Chondrocyte (in vitro differentiated cells): ENCODE results near the gene BTBD19. TPM values are rescaled to one million over a fixed set of nuclear protein-coding genes. Genes with fewer than 3 reads are reported as not detected.

ENCODE experiments used
- DNase-seq: peaks from one replicate; pipeline ENCODE4 v3.0.0; 2021; ENCODE audit warnings: mixed read lengths, low spot score
- H3K27ac Mint-ChIP-seq: one replicate; pipeline ENCODE4 v1.8.0; 2021; ENCODE audit warnings: mild to moderate bottlenecking, moderate library complexity, mixed read lengths; ENCODE audit not compliant: unreplicated experiment
- H3K27me3 Mint-ChIP-seq: 2 replicates; pipeline ENCODE4 v1.8.0; 2021; ENCODE audit warnings: low read depth, mixed read lengths
- H3K36me3 Mint-ChIP-seq: 2 replicates; pipeline ENCODE4 v1.8.0; 2021; ENCODE audit warnings: low read depth, mixed read lengths
- H3K4me1 Mint-ChIP-seq: 2 replicates; pipeline ENCODE4 v1.8.0; 2021; ENCODE audit warnings: low read depth, mild to moderate bottlenecking, mixed read lengths
- H3K4me3 Mint-ChIP-seq: one replicate; pipeline ENCODE4 v1.8.0; 2021; ENCODE audit warnings: mild to moderate bottlenecking, moderate library complexity, mixed read lengths; ENCODE audit not compliant: unreplicated experiment
- H3K9me3 Mint-ChIP-seq: 2 replicates; pipeline ENCODE4 v1.8.0; 2021; ENCODE audit warnings: low read depth, mixed read lengths
- CTCF ChIP-seq: fragments of 200-600 bp; sonication (generic); IDR thresholded peaks from 2 replicates; pipeline ENCODE4 v1.5.0; 2021; ENCODE audit warnings: antibody characterized with exemption, mild to moderate bottlenecking, moderate library complexity
- total RNA-seq: library from RNA; stranded (reverse); gene quantifications from 3 replicates; pipeline ENCODE4 v1.2.1, GENCODE V29; 2021

Gene BTBD19
- total RNA-seq, 1 donor from 2014 or later, result 44.1 TPM

GRCh38 chr1:44780583-44781121 lies 27.7 kb upstream of the BTBD19 start:
- Mint-ChIP-seq H3K36me3 (peaks cover 24% of the 10 kb centered on the region), H3K27ac (no peak overlapping the region), H3K4me3 (no peak overlapping the region), H3K9me3 (no peaks in the 10 kb centered on the region), H3K4me1 (peaks cover 42% of the 10 kb centered on the region), H3K27me3 (no peaks in the 10 kb centered on the region)
- no peak for TF ChIP-seq CTCF
- DNase-seq, result peak; percentile 28

GRCh38 chr1:44783697-44784093 lies 24.6 kb upstream of the BTBD19 start:
- Mint-ChIP-seq H3K27me3 (no peaks in the 10 kb centered on the region), H3K27ac (no peak overlapping the region), H3K9me3 (no peaks in the 10 kb centered on the region), H3K4me3 (peak overlapping the region; percentile 37), H3K4me1 (peaks cover 23% of the 10 kb centered on the region), H3K36me3 (peaks cover 11% of the 10 kb centered on the region)
- peak; percentile 27 for DNase-seq
- no peak for TF ChIP-seq CTCF

- H3K36me3 Mint-ChIP-seq, result peaks cover 6% of the 10 kb centered on the region
- H3K27me3 Mint-ChIP-seq, result no peaks in the 10 kb centered on the region
- no peak overlapping the region for H3K27ac Mint-ChIP-seq
- DNase-seq, result peak; percentile 88
- H3K4me3 Mint-ChIP-seq, result peak overlapping the region; percentile 37
- TF ChIP-seq CTCF, result peak; percentile 33
- no peaks in the 10 kb centered on the region for H3K9me3 Mint-ChIP-seq
- peaks cover 22% of the 10 kb centered on the region for H3K4me1 Mint-ChIP-seq
Measured at GRCh38 chr1:44784094-44785028, 24.0 kb upstream of the BTBD19 start.

- Mint-ChIP-seq H3K4me3 (no peak overlapping the region), H3K9me3 (no peaks in the 10 kb centered on the region), H3K27me3 (no peaks in the 10 kb centered on the region), H3K36me3 (peaks cover 6% of the 10 kb centered on the region), H3K4me1 (peaks cover 22% of the 10 kb centered on the region), H3K27ac (no peak overlapping the region)
- peak; percentile 83 for DNase-seq
- TF ChIP-seq CTCF, result no peak
Measured at GRCh38 chr1:44785029-44785380, 23.3 kb upstream of the BTBD19 start.

GRCh38 chr1:44785501-44786137 lies 22.7 kb upstream of the BTBD19 start:
- H3K4me1 Mint-ChIP-seq, result peaks cover 22% of the 10 kb centered on the region
- peaks cover 6% of the 10 kb centered on the region for H3K36me3 Mint-ChIP-seq
- peak overlapping the region; percentile 40 for H3K4me3 Mint-ChIP-seq
- H3K27ac Mint-ChIP-seq, result no peak overlapping the region
- no peaks in the 10 kb centered on the region for H3K9me3 Mint-ChIP-seq
- peak; percentile 55 for DNase-seq
- H3K27me3 Mint-ChIP-seq, result no peaks in the 10 kb centered on the region
- no peak for TF ChIP-seq CTCF
